Progenitor cell of endocrine pancreas (in vitro differentiated cells): ENCODE data around the gene BEST1. TPM values are rescaled to one million over a fixed set of nuclear protein-coding genes. Genes with fewer than 3 reads are reported as not detected.

ENCODE experiments used
- DNase-seq: peaks from one replicate; pipeline ENCODE4 v3.0.0; 2021; ENCODE audit warnings: low spot score; ENCODE audit not compliant: unreplicated experiment
- H3K27ac Mint-ChIP-seq: 2 replicates; pipeline ENCODE4 v1.8.0; 2021; ENCODE audit warnings: mild to moderate bottlenecking, moderate library complexity, mixed read lengths
- H3K27me3 Mint-ChIP-seq: 2 replicates; pipeline ENCODE4 v1.8.0; 2021; ENCODE audit warnings: mixed read lengths
- H3K36me3 Mint-ChIP-seq: 2 replicates; pipeline ENCODE4 v1.8.0; 2022; ENCODE audit warnings: mixed read lengths; ENCODE audit not compliant: insufficient read depth
- H3K4me1 Mint-ChIP-seq: 2 replicates; pipeline ENCODE4 v1.8.0; 2021; ENCODE audit warnings: low read depth, mixed read lengths
- H3K4me3 Mint-ChIP-seq: 2 replicates; pipeline ENCODE4 v1.8.0; 2021; ENCODE audit warnings: low read depth, mild to moderate bottlenecking, moderate library complexity, mixed read lengths
- H3K9me3 Mint-ChIP-seq: 2 replicates; pipeline ENCODE4 v1.8.0; 2021; ENCODE audit warnings: low read depth, mixed read lengths
- CTCF ChIP-seq: fragments of 200-600 bp; sonication (generic); IDR thresholded peaks from one replicate; pipeline ENCODE4 v1.5.0; 2021; ENCODE audit warnings: antibody characterized with exemption, mild to moderate bottlenecking; ENCODE audit not compliant: unreplicated experiment
- total RNA-seq: library from RNA; stranded (reverse); gene quantifications from 2 replicates; pipeline ENCODE4 v1.2.1, GENCODE V29; 2021

BEST1 gene
- total RNA-seq, 1 donor from 2014 or later, result 0.34 TPM

DNA sequence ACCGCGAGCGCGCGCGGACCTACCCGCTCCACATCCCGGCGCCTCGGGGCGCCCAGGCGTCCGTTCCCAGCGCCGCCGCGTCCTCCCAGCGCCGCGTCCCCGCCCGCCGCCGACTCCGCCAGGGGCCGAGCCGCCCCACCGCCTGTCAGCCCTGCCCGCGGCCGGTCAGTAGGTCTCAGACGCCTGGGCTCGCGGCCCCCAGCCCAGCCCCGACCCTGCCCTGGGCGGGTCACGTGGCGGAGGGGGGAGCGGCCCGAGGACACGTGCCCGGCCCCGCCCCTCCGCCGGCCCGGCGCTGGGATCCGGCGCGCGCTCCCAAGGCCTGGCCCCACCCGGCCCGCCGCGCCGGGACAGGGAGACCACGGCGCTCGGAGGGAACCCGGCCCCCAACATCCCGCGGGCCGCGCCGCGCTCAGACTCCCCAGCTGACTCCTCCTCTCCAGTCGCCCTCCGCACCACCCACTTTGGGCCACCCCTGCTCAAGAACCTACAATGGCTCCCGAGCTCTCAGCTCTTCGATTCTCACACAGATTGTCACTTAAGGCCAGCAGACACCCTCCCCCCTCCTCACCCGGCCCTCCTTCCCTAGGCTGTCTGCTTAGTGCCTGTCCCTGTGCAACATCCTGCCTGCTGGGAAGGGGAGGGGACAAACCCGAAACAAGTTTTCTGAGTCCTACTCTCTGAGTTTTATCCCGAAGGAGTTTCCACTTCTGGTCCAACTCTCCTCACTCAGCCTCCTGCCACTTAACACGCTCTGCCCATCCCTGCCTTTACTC is 32.6 kb upstream of the BEST1 start, which contains the start of gene RAB3IL1:
Gene RAB3IL1, minus strand, starts transcription at position 233 of the 776 bp plus-strand sequence. Its CDS starts 199 bp downstream, at position 34.
- Mint-ChIP-seq H3K9me3 (no peaks in the 10 kb centered on the region), H3K36me3 (no peaks in the 10 kb centered on the region), H3K4me1 (peaks cover 10% of the 10 kb centered on the region), H3K27ac (peak within 1 kb of the TSS; percentile 43), H3K4me3 (peak within 1 kb of the TSS; percentile 77), H3K27me3 (peaks cover 59% of the 10 kb centered on the region)
- TF ChIP-seq CTCF, result no peak
- peak; percentile 56 for DNase-seq

GRCh38 chr11:61918251-61918937 is 31.8 kb upstream of the BEST1 start:
- peak; percentile 6 for DNase-seq
- peak overlapping the region; percentile 77 for H3K4me3 Mint-ChIP-seq
- no peak for TF ChIP-seq CTCF
- H3K4me1 Mint-ChIP-seq, result peaks cover 17% of the 10 kb centered on the region
- no peaks in the 10 kb centered on the region for H3K9me3 Mint-ChIP-seq
- H3K27ac Mint-ChIP-seq, result no peak overlapping the region
- H3K36me3 Mint-ChIP-seq, result no peaks in the 10 kb centered on the region
- H3K27me3 Mint-ChIP-seq, result peaks cover 54% of the 10 kb centered on the region

DNA sequence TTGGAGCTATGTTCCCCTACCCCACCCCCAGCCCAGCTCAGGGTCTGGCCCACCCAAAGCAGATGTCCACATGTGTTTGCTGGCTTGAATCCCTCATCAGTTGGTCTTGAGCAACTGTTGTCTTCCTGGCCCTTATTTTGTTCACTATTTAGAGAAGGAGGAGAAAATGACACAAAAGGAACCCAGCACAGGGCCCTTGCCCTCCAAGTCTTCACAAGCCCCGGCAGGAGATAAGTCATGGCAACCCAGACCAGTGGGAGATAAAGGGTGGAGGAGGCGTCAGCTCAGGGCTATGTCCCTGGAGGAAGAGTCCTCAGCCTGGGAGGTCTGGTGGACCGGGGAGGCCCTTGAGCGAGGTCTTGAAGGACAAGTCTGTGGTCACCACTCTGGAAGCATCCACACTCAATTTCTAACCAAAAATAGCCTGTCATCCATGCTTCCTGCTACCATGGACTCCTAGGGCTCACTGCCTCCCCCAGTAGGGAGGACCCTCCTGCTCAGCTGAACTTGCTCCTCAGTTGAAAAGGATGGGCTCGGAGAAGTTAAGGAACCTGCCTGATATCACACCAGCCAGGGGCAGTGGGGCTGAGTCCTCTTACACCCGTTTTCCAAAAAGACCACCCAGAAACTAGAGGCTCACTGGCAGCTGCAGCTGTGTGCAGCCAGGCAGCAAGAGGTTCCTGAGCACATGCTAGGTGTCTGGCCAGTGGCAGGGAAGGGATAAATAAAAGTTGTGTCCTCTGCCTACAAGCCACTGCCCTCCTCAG is 31.0 kb upstream of the BEST1 start:
- peaks cover 23% of the 10 kb centered on the region for H3K4me1 Mint-ChIP-seq
- no peak overlapping the region for H3K27ac Mint-ChIP-seq
- H3K9me3 Mint-ChIP-seq, result no peaks in the 10 kb centered on the region
- peaks cover 48% of the 10 kb centered on the region for H3K27me3 Mint-ChIP-seq
- TF ChIP-seq CTCF, result no peak
- peak; percentile 3 for DNase-seq
- no peaks in the 10 kb centered on the region for H3K36me3 Mint-ChIP-seq
- H3K4me3 Mint-ChIP-seq, result no peak overlapping the region

- Mint-ChIP-seq H3K27ac (no peak overlapping the region), H3K4me1 (peaks cover 27% of the 10 kb centered on the region), H3K9me3 (no peaks in the 10 kb centered on the region), H3K4me3 (no peak overlapping the region), H3K36me3 (no peaks in the 10 kb centered on the region), H3K27me3 (peaks cover 42% of the 10 kb centered on the region)
- no peak for TF ChIP-seq CTCF
- peak; percentile 8 for DNase-seq
Observed at GRCh38 chr11:61919705-61920631, 30.2 kb upstream of the BEST1 start.
